ENCODE results near the gene FADS2.
A peak's percentile ranks its signal among the peaks of the same experiment; 100 is the strongest.

The FADS2 gene

GRCh38 chr11:61795876-61796526 lies 32.1 kb upstream of the FADS2 start:
- DNase-seq (ENCODE audit: low spot score) = no peak

- DNase-seq (ENCODE audit: low spot score) = peak; percentile 80
Observed at GRCh38 chr11:61797263-61797944, 30.7 kb upstream of the FADS2 start.

GRCh38 chr11:61799665-61800284 lies 28.3 kb upstream of the FADS2 start:
- DNase-seq (ENCODE audit: low spot score) = no peak

GRCh38 chr11:61800331-61801281 lies 27.5 kb upstream of the FADS2 start:
- no peak for DNase-seq (ENCODE audit: low spot score)

- no peak for DNase-seq (ENCODE audit: low spot score)
Observed at GRCh38 chr11:61802605-61803004, 25.5 kb upstream of the FADS2 start.

- no peak for DNase-seq (ENCODE audit: low spot score)
Observed at GRCh38 chr11:61803889-61804647, 24.0 kb upstream of the FADS2 start.

- no peak for DNase-seq (ENCODE audit: low spot score)
Observed at GRCh38 chr11:61805146-61805545, 23.0 kb upstream of the FADS2 start.

GRCh38 chr11:61806785-61807184 lies 21.3 kb upstream of the FADS2 start:
- DNase-seq (ENCODE audit: low spot score) = no peak

- no peak for DNase-seq (ENCODE audit: low spot score)
Observed at GRCh38 chr11:61810671-61811175, 17.4 kb upstream of the FADS2 start.

- no peak for DNase-seq (ENCODE audit: low spot score)
Observed at GRCh38 chr11:61811831-61812230, 16.3 kb upstream of the FADS2 start.

GRCh38 chr11:61812736-61813411 lies 15.2 kb upstream of the FADS2 start:
- no peak for DNase-seq (ENCODE audit: low spot score)

- no peak for DNase-seq (ENCODE audit: low spot score)
Observed at GRCh38 chr11:61814247-61814957, 13.7 kb upstream of the FADS2 start.

- DNase-seq (ENCODE audit: low spot score) = peak; percentile 98
Observed at GRCh38 chr11:61814958-61815789, 12.9 kb upstream of the FADS2 start.

- DNase-seq (ENCODE audit: low spot score) = peak; percentile 84
Observed at GRCh38 chr11:61815790-61816735, 12.0 kb upstream of the FADS2 start.

- peak; percentile 97 for DNase-seq (ENCODE audit: low spot score)
Observed at GRCh38 chr11:61816736-61817455, 11.2 kb upstream of the FADS2 start, which contains the start of gene FADS1. FADS1 (minus strand) TSS chr11:61817003; CDS start chr11:61816929, 74 bp downstream.

- no peak for DNase-seq (ENCODE audit: low spot score)
Observed at GRCh38 chr11:61817471-61818202, 10.5 kb upstream of the FADS2 start.

Data from hepatic stellate cell (primary cell).